WI38 (cell line): Measurements from ENCODE around the gene RANGAP1.

Source experiments
- H3K4me3 ChIP-seq: 2 replicates; pipeline ENCODE4 v1.5.1; 2011; ENCODE audit warnings: low read depth, mild to moderate bottlenecking, control low read depth, low read length
- CTCF ChIP-seq: IDR thresholded peaks from 2 replicates; pipeline ENCODE4 v1.5.1; 2012; ENCODE audit warnings: low read depth, mild to moderate bottlenecking, control low read depth, low read length

RANGAP1 gene

GRCh38 chr22:41239443-41240128, 46.4 kb downstream of the RANGAP1 start:
- no peak overlapping the region for H3K4me3 ChIP-seq
- no peak for TF ChIP-seq CTCF

GRCh38 chr22:41238570-41239442, 47.2 kb downstream of the RANGAP1 start:
- no peak for TF ChIP-seq CTCF
- no peak overlapping the region for H3K4me3 ChIP-seq

- TF ChIP-seq CTCF: no peak
- no peak overlapping the region for H3K4me3 ChIP-seq
Measured at GRCh38 chr22:41237707-41238569, 48.0 kb downstream of the RANGAP1 start.

- no peak overlapping the region for H3K4me3 ChIP-seq
- TF ChIP-seq CTCF: no peak
Measured at GRCh38 chr22:41237036-41237706, 48.8 kb downstream of the RANGAP1 start.

DNA sequence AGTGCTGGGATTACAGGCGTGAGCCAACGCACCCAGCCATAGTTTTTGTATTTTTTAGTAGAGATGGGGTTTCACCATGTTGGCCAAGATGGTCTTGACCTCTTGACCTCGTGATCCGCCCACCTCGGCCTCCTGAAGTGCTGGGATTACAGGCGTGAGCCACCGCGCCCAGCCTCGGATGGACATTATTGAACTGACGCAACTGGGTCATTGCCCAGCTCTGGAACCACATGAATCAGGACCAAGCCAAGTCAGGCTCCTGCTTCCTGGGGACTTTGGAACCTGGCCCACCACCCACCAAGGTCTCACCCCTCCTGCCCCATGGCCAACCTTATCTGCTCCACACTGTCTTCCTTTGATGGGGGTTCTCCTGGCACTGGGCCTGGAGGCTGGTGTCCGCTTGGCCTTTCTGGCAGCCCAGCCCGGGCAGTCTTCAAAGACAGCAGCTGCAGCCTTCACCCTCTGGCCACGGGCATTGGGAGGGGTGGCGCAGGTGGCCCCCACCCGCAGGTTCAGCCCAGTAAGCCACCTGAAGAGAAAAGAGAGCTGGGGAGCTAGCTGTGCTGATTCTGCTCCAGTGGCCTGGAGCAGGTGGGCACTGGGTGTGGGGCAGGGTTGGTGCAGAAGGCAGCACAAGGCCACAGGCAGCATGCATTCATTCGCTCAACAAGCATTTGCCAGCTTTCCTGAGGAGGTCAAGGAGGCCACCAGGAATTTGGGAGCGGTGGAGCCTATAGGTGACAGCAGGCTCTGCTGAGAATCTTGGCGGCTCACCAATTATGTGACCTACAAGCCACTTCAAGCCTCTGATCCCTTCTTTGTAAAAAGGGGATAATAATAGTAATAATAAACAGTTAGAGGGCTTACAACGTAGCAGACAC, 50.9 kb downstream of the RANGAP1 start:
- no peak overlapping the region for H3K4me3 ChIP-seq
- no peak for TF ChIP-seq CTCF

DNA sequence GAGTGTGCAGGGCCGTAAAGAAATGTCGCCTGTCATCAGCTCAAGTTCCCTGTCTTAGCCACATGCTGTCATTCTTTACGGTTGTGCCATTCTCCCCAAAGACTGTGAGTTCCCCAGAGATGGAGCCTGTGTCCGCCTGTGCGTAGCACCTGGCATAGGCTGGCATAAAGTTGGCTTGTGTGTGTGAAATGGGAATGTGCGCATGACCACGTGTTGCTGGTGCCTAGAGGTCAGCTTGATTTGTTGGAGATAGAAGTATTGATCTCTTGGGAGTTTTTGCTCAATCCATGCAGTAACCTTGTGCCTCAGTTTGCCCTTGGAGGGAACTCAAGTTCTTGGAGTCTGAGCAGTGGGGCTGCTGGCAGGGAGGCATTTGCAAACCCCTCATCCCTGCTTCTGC, 54.6 kb downstream of the RANGAP1 start:
- H3K4me3 ChIP-seq: no peak overlapping the region
- no peak for TF ChIP-seq CTCF
